IPS-18c (cell line): ENCODE results near the gene TESK1.
"Not testable (repeated sequence)": the region's sequence is repeated elsewhere in the genome, so short reads cannot be mapped to it uniquely, and the experiment has no call there.

ENCODE experiments used
- H3K4me3 ChIP-seq: 2 replicates; pipeline ENCODE4 v1.7.0; 2013; ENCODE audit warnings: low read depth, mild to moderate bottlenecking, low read length, moderate library complexity; ENCODE audit not compliant: insufficient read depth
- H3K9me3 ChIP-seq: one replicate; pipeline ENCODE4 v1.6.1; 2013; ENCODE audit warnings: mild to moderate bottlenecking, low read length, moderate library complexity; ENCODE audit not compliant: control insufficient read depth, insufficient read depth

Gene TESK1

GRCh38 chr9:35574578-35575122 is 30.4 kb upstream of the TESK1 start:
- Histone ChIP-seq H3K4me3 (no peak overlapping the region), H3K9me3 (no peaks in the 10 kb centered on the region)

- H3K4me3 ChIP-seq, result no peak overlapping the region
- H3K9me3 ChIP-seq, result no peaks in the 10 kb centered on the region
These were observed 29.6 kb upstream of the TESK1 start for GRCh38 chr9:35575478-35575877.

- H3K4me3 ChIP-seq, result no peak overlapping the region
These were observed 27.6 kb upstream of the TESK1 start for GRCh38 chr9:35577486-35577885.

GRCh38 chr9:35579130-35579529 is 25.9 kb upstream of the TESK1 start:
- H3K9me3 ChIP-seq, result peaks cover 2% of the 10 kb centered on the region
- no peak overlapping the region for H3K4me3 ChIP-seq

More at GRCh38 chr9:35577486-35577885, 27.6 kb upstream of the TESK1 start:
- H3K9me3 ChIP-seq, result peaks cover 2% of the 10 kb centered on the region

DNA sequence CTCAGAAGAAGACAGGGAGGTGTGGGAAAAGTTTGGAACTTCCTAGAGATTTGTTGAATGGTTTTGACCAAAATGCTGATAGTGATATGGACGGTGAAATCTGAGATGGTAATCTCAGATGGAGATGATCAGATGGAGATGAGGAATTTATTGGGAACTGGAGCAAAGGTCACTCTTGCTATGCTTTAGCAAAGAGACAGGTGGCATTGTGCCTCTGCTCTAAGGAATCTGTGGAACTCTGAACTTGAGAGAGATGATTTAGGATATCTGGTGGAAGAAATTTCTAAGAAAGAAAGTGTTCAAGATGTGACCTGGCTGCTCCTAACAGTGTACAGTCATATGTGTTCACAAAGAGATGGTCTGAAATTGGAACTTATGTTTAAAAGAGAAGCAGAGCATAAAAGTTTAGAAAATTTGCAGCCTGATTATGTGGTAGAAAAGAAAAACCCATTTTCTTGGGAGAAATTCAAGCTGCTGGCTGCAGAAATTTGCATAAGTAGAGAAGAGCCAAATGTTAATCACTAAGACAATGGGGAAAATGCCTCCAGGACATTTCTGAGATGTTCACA is 25.3 kb upstream of the TESK1 start:
- not testable (repeated sequence) for H3K9me3 ChIP-seq
- H3K4me3 ChIP-seq, result peak overlapping the region; percentile 4; the same call in 1 of the 2 replicates

GRCh38 chr9:35583521-35583920 is 21.5 kb upstream of the TESK1 start:
- H3K4me3 ChIP-seq, H3K9me3 ChIP-seq: not testable (repeated sequence)

DNA sequence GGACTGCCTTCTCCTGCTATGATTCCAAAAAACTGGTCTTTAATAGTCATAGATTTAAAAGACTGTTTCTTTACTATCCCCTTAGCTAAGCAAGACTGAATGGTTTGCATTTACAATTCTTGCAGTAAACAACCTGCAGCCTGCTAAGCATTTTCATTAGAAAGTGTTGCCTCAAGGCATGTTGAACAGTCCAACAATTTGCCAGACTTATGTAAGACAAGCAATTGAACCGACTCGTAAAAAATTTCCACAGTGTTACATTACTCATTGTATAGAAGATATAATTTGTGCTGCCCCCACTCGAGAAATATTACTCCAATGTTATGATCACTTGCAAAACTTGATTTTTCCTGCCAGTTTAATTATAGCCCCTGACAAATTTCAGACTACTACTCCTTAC is 20.4 kb upstream of the TESK1 start:
- not testable (repeated sequence) for H3K9me3 ChIP-seq, H3K4me3 ChIP-seq

DNA sequence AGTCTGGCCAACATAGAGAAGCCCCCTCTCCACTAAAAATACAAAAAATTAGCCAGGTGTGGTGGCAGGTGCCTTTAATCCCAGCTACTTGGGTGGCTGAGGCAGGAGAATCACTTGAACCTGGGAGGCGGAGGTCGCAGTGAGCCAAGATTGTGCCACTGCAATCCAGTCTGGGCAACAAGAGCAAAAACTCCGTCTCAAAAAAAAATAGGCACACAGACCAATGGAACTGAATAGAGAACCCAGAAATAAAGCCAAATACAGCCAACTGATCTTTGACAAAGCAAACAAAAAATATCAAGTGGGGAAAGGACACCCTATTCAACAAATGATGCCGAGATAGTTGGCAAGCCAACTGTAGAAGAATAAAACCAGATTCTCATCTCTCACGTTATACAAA is 16.6 kb upstream of the TESK1 start:
- not testable (repeated sequence) for H3K9me3 ChIP-seq, H3K4me3 ChIP-seq

GRCh38 chr9:35593581-35593980 is 11.5 kb upstream of the TESK1 start:
- Histone ChIP-seq H3K9me3 (no peaks in the 10 kb centered on the region), H3K4me3 (no peak overlapping the region)

DNA sequence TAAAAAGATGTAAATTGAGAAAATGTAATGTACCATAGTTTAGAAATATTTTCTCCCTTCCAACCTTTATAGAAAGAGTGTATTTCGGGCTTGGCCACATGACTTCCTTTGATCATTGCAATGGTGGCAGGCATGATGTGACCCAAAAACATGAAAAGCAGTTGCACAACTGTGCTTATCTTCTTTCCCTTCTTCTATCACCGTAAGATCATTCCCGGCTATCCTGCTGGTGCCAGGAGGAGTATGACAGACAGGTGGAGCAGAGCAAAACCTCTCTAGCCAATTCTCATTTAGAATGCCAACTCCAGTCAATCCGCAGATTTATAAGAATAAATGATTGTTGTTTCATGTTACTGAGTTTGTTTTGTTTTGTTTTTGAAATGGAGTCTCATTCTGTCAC is 10.6 kb upstream of the TESK1 start:
- no peaks in the 10 kb centered on the region for H3K9me3 ChIP-seq
- H3K4me3 ChIP-seq, result no peak overlapping the region

- not testable (repeated sequence) for H3K4me3 ChIP-seq, H3K9me3 ChIP-seq
These were observed 8.2 kb upstream of the TESK1 start for GRCh38 chr9:35596907-35597306.

GRCh38 chr9:35598866-35599590 is 6.0 kb upstream of the TESK1 start:
- Histone ChIP-seq H3K9me3 (no peaks in the 10 kb centered on the region), H3K4me3 (no peak overlapping the region)

DNA sequence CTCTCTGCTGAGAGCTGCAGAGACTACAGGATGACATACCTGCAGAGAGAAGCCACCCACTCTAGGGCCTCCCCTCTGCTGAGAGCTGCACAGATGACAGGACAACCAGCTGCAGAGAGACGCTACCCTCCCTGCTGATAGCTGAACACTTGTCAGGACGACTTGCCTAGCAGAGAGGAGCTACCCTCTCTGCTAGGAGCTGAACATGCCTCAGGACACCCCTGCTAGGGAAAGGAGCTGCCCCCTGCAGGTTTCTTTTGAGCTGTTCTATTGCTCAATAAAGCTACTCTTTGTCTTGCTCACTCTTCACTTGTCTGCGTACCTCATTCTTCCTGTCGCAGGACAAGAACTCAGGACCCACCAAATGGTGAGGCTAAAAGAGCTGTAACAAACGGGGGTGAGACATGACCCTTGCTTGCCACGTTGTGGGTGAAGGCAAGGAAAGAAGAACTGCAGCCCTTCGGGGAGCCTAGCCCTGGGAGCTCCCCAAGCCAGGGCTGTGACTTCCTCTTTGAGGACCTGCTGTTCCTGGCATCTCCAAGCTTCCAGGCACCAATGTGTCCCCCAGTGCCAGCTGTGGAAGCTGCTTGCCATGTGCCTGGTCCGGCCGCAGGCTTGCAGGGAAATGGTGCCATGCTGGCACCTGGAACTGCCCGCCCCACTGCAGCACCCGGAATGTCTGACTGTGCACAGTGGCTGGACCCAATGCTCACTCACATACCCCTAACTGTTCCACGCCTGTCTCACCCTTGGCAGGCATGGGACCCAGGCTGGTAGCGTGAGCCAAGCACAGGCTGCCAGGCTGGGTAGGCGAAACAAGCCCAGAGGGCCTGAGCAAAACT is 5.1 kb upstream of the TESK1 start:
- no peak overlapping the region; the same call in 1 of the 2 replicates for H3K4me3 ChIP-seq

DNA sequence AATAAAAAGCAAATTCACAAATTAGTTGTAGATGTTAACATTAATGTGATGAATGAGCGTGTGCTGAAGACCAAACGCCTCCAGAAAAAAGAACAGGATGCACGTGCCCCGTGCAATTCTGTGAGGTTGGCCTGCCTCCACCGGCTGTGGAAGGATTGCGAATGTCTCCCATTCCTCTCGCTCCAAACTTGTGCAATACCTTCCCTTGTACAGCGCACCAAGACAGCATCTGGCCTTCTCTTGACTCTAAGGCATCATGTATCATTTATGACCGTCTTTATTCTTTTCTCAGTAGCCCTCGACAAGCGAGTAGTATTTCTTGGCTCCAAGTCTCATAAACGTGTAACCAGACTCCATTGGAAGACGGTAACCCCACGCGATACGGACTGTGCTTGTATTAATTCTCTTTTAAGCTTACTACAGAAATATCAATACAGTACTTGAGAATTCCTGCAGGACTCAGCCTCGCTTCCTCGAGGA is 1.5 kb upstream of the TESK1 start:
- Histone ChIP-seq H3K9me3 (no peaks in the 10 kb centered on the region), H3K4me3 (peak overlapping the region; percentile 50)

More for the DNA sequence above, 5.1 kb upstream of the TESK1 start:
- no peaks in the 10 kb centered on the region for H3K9me3 ChIP-seq

- Histone ChIP-seq H3K4me3 (peak overlapping the region; percentile 60), H3K9me3 (no peaks in the 10 kb centered on the region)
These were observed 980 bp upstream of the TESK1 start for GRCh38 chr9:35603986-35604577.

DNA sequence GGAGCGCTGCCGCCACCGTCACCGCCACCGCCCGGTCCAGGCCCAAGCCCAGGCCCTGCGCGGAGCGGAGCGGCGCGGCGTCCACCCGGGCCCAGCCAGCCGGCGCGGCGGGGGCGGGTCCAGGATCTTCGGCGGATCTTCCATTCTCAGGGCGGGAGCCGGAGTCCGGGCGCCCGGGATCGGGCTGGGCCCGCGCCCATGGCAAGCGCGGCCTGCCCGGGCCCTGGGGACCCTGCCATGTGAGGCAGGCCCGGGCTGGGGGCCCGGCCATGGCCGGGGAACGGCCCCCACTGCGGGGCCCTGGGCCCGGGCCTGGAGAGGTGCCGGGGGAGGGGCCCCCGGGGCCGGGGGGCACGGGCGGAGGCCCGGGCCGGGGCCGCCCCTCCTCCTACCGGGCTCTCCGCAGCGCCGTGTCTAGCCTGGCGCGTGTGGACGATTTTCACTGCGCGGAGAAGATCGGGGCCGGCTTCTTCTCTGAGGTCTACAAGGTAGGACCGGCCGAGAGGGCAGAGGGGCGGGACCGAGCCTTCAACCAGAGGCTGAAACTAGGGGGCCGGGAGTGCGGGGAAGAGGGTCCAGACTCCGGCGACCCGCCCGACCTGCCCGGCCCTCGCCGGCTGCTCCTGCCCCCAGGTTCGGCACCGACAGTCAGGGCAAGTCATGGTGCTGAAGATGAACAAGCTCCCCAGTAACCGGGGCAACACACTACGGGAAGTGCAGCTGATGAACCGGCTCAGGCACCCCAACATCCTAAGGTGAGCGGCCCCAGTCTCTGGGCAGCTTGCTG is 482 bp downstream of the TESK1 start:
- peak overlapping the region; percentile 81 for H3K4me3 ChIP-seq
- H3K9me3 ChIP-seq, result no peaks in the 10 kb centered on the region

- Histone ChIP-seq H3K9me3 (no peaks in the 10 kb centered on the region), H3K4me3 (peak overlapping the region; percentile 81)
These were observed 1.1 kb downstream of the TESK1 start for GRCh38 chr9:35606138-35606504.
